Measurements from ENCODE around the gene PRKCB.

GRCh38 chr16:24152826-24153225 is 317.0 kb downstream of the PRKCB start:
- TF ChIP-seq CTCF (IDR thresholded peaks at IDR 0.05) (no peak), POLR2A (IDR thresholded peaks at IDR 0.05) (no peak)

Data from testis (tissue), 2 donors.